ENCODE measurements around the gene FSTL5.

DNA sequence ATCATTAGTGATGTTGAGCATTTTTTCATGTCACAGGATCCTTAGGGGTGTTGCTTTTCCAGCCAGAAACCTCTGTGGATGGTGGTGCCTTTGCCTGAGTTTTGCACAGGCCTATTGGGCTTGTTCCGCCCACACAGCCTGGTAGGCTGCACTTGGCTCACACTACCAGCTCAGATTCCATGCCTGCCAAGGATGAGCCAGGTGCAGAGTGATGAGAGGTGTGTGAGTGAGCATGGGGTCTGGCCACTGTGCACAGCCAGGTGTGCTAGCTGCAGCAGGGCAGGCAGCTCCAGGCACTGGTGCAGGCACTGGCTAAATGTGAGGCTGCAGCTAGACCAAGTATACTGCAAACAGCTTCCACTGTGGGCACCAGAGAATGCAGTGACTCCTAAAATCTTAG is 341.6 kb downstream of the FSTL5 start:
- TF ChIP-seq EZH2 (IDR thresholded peaks at IDR 0.05) (no peak), POLR2AphosphoS5 (IDR thresholded peaks at IDR 0.05; ENCODE audit: borderline replicate concordance, low read depth, low read length) (no peak), FOXP2 (optimal IDR thresholded peaks at IDR 0.05; ENCODE audit: control extremely low read depth, extremely low read length, insufficient read depth) (no peak)
